MV-4-11 (cell line): ENCODE measurements around the gene C9orf78.

Experiments used
- DNase-seq: peaks from one replicate; lab custom pipeline; 2025; lab: John Stamatoyannopoulos, UW

C9orf78 gene

DNA sequence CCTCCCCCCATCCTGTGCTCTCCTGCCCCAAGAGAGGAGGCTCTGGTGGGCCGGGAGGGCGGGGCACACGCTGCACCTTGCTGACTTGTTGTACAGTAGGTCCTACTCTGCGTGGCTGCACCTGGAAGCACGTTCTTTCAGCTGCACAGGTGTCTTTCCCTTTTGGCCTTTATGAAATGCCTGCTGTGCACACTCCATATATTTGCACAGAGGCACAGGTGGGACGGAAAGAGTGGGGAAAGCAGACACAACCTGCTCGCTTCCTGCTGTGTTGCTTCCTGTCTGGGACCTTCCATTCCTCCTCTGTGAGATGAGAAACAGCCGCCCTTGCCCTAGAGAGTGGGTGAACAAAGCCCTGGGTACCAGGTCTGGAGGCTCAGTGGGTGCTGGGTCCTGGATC lies 5.0 kb upstream of the C9orf78 start:
- no peak for DNase-seq

DNA sequence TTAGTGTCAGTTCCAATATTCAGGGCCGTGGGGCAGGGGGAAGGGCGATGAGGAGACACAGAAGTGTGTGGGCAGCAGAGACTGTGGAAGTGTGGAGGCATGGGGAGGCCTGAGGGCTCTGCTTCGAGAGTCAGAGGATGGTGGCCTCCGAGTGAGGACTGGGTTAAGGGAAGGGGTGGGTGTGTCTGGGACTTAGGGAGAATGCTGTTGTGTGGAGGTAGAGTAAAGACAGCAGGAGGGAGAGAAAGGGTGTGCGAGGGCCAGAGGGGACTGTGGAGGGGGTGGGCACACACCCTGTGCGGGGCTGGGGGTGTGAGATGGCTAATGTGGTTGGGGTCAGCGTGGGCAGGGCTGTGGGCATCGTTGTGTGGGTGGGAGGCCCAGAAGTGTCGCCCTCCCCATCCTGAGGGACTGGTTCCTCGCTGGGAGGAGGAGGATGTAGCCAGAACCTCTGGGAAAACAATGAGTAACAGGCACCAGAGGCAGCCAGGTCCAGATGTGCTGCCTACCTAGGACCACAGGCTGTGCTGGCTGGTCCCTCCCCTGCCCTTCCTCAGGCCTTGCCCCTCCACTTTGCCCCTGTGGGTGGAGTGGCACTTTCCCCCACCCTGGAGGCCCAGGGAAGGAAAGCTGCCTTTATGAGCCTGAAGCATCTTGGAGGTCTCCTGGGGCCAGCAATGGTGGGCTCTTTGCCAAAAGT lies 4.4 kb upstream of the C9orf78 start:
- DNase-seq: no peak

DNA sequence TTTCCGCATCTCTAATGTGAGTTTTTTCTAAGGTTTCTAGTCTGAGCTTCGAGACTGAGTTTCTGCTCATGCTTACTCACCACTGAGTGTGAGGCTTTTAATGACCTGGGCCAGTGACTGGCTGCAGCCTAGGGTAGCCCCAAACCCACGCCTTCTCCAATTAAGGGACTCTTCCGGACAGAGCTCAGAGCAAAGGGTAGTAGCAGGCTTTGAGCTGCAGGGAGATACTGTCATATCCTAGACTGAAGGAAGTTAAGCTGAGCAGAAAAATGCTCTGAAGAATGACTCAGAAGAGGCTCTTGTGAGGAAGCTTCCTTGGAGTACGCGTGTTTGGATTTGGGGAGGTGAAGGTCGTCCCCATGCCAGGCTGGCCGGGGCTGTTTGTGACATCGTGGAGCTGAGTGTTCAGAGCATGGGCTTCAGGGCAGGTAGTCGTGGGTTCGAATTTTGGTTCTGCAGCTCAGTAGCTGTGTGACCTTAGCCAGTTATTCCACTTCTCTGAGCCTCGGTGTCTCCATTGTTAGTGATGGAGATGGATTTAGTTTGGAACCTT lies 3.7 kb upstream of the C9orf78 start:
- peak; percentile 73 for DNase-seq

DNA sequence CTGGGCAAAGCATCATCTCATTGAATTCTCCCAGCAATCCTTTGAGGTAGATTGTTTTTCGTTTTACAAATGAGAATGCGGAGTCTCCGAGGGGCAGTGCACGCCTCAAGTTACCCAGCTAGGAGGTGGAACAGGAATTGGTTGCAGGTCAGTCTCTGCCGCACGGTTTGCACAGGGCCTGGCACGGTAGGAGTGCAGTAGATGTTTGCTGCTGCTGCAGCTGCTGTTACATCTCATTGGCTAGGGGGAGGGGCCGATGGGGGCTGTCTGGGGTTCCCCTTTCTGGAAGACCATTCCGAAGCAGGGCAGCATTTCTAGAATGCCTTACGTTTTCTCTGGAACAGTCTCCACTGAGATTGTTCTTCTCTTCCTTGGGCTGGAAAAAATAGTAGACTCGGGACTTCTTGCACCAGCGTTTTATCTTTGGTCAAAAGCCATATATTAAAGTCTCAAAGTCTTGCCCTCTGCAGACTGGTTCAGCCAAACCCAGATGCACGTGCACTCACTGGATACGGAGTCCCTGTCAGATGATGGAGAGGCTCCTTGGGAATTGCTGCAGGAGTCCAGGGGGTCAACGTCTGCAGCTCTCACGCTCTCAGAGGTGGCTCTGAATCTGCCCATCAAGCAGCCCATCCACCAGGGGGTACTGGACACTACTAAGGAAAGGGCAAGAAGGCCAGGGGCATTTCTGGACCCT lies 1.4 kb upstream of the C9orf78 start:
- peak; percentile 20 for DNase-seq

DNA sequence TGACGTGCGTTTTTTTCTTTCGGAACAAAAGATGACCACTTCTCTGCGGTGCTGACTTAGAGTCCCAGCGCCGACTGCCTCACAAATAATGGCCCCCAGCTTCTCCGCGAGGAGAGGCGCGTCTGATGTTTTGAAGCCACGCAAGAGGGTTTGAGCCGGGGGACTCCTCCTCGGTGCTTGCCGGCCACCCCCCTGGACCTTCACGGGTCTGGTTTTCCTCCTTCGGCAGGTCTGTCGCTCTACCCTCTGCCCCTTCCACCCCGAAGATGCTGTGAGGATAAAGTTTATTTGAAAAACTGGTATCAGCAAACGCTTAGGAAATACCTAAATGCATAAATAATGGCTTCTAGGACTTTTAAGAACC lies 767 bp upstream of the C9orf78 start:
- DNase-seq: no peak

DNA sequence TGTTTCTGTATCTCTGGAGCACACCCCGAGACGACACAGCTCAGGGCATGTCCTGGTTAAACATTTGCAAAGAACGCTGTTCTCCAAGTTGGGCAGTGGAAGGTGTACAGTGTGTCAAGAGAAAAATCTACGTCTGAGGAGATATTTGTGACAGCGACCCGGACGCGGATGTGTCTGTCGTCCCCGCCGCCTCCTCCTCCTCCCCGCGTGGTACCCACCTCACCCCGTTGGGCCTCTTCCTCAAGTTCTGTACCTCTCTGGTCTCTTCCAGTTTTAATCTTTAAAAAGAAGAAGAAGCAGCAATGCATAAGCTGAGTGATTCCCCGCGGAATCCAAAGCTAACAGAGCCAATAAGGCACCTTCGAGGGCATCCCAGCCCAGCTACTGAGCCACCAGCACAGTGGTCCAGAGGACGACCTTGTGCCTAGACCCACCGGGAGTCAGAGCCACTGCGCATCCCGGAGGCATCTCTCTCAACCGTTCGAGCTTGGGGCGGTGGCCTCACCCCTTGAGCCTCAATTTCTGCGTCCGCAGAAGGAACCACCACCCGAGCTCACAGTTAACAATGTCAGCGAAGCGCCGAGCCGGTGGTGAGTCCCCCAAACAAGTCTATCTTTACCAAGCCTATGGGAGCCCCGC lies 467 bp downstream of the C9orf78 start:
- DNase-seq: peak; percentile 32

DNA sequence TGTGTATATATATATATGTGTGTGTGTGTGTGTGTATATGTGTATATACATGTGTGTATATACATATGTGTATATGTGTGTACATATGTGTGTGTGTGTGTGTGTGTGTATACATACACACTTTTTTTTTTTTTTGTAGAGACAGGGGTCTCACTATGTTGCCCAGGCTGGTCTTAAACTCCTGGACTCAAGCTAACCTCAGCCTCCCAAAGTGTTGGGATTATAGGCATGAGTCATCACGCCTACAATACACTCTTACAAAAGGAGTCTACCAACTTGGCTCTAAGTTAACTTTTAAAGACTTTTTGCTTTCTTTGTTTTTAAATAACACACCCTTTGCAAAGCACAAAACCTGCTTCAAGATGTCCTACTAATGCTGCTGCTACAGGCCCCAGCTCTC lies 2.1 kb downstream of the C9orf78 start:
- DNase-seq: no peak

DNA sequence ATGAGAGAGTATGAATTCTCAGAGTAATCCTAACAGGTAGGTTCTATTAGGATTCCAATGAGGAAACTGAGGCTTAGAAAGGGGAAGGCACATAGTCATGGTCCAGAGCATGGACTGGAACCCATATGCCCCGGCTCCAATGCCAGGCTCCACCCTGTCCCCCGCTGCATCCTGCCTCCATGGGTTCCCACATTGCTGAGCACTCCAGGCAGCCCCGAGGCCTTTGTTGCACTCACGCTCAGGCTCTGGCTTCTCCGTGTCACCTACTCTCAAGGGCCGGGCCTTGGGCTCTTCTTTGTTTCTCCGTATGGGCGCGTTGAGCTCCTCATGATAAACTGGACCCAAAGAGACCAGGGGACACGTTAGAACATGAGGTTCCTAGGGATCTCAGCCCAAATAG lies 6.1 kb downstream of the C9orf78 start:
- DNase-seq: no peak

DNA sequence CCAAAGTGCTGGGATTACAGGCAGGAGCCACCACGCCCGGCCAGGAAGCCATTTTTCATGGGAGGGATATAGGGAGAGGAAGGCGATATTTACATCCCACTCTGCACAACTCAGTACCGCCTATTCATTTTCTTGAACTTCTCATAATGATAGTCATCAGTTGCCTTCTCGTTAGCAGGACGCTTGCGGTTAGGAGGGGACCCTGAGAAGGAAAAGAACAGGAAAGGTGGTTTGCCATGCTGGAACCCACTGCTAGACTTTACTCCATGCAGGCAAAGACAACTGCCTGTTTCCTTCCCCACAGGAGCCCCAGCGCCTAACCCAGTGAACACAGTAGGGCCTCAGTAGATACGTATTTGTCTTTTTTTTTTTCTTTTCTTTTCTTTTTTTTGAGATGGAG lies 7.0 kb downstream of the C9orf78 start:
- DNase-seq: no peak

DNA sequence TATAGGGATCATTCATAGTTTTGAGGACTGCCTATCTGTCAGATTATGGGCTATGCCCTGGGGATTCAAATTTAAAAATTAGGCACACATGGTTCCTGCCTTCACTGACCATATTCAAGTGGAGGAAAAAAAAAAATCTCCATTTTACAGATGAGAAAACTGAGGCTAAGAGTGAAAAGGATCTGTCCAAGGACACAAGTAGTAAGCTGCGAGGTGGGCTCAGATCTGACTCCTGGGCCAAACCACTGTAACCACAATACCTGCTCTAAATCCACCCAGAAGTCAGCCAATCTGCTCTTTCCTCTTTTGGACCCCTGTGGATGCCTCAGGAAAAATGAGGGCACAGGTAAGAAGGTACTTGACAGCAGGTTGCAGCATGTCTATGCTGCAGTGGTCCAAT lies 8.3 kb downstream of the C9orf78 start:
- DNase-seq: no peak

DNA sequence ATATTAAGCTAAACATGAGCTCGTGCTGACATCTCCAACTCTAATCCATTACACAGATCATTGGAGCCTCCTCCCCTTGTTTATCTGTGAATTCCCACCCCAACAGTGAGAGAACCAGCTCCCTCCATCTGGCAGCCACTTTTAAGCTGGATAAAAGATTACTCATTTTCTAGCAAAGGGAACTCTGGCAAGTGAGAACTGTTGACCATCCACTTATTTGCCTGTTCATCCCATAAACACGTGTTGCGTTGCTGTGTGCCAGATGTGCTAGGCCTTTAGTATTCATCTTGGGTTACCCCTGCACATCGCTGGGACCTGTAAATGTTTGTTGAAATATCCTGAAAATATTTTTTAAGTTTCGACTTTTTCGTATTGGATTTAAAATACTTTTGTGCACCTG lies 8.7 kb downstream of the C9orf78 start:
- DNase-seq: no peak

DNA sequence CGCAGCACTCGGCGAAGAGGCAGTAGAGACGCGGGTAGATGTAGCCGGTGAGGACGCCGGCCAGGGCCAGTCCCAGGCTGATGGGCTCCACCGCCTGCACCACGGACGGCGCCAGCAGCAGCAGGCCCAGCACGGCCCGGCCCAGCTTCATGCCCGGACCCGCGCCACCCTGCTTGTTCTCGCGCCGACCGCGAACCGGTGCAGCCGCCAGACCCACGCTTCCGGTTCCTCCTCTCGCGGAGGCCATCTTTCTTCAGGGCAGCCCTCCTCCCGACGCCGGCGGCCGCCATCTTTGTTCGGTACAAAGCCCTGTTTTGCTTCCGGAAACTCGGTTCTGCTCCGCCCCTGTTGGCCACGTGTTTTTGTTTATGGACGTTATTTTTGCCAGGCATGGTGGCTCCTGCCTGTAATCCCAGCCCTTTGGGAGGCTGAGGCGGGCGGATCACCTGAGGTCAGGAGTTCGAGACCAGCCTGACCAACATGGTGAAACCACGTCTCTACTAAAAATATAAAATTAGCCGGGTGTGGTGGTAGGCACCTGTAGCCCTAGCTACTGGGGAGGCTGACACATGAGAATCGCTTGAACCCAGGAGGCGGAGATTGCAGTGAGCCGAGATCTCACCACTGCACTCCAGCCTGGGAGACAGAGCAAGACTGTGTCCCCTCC lies 11.0 kb downstream of the C9orf78 start, which contains the start of gene TOR1A:
Gene TOR1A, minus strand, starts transcription at position 202 of the 667 bp plus-strand sequence. Its CDS starts 51 bp downstream, at position 151.
- DNase-seq: peak; percentile 93

DNA sequence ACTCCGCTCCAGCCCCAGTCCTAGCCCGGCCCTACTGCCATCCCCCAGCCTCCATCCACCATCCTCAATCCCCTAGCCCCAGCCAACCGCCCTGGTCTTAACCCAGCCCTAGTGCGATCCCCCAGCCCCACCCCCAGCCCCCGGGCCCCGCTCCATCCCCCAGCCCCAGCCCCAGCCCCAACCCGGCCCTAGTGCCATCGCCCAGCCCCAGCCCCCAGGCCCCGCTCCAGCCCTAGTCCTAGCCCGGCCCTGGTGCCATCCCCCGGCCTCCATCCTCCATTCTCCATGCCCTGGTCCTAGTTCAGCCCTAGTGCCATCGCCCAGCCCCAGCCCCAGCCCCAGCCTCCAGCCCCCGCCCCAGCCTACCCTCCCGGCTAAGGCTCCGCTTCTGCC lies 11.5 kb downstream of the C9orf78 start:
- no peak for DNase-seq

DNA sequence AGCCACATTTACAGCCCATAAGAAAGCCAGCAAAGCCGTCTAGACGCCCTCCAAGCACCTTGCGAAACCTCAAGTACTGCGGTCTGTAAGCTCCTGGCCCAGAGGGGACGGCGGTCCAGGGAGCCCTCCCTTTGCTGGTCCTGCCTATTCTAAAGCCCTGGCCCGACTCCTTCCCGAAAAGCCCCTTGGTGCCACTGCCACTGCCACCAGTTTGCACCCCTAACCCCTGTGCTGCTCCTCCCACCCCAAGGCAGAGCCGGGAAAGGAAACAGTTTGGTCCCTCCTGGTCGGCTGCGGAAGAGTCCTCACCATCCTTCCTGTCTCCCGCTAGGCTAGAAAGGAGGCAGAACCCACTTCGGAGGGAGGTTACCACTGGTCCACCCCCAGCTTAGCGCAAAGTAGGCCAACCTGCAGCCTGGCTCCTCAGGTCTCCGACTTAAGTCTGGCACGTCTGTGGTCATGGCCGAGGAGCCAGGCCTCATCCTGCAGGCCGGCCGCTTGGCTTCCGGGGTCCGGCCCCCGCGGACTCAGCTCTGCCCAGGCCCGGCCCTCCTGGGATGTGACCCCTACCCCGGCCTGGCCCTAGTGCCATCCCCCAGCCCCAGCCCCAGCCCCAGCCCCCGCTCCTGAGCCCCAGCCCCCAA lies 12.1 kb downstream of the C9orf78 start:
- DNase-seq: peak; percentile 60

DNA sequence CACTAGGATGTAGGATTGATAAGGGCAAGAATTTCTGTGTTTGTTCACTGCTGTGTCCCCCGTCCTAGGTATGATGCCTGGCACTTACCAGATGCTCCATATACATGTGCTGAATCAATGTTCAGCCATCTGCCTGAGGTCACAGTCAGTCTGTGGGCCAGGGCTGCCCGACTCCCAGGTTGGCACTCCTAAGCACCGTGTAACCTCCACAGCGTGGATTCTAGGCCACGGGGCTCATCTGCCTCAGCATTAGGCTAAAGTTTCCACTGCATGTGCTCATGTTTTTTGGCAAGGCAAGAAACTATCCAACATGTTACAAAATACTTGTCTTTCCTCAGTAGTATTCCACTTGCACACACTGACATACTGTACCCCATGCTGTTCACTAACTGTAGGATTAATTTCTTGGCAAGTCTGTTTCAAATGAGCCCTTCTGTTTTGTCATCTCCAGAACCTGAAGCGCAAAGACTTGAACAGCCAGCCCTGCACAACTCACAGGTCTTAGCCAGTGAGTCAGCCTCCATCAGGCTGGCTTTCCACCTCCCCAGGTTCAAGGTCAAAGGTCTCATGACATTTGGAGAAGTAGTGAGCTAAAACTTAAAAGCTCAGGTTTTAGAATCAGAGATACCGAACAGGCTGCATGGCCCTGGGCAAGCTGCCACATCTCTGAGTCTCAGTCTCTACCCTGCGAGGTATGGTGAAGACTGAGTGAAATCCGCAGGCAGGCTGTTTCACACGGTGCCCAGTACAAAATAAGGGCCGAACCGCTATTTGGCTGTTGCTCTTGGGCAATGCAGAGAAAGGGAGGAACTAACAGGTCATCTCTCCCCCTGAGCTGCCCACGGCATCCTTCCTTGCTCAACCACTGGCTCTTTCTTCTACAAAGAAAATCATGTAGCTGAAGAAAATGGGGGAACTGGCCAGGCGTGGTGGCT lies 18.3 kb downstream of the C9orf78 start:
- peak; percentile 88 for DNase-seq

DNA sequence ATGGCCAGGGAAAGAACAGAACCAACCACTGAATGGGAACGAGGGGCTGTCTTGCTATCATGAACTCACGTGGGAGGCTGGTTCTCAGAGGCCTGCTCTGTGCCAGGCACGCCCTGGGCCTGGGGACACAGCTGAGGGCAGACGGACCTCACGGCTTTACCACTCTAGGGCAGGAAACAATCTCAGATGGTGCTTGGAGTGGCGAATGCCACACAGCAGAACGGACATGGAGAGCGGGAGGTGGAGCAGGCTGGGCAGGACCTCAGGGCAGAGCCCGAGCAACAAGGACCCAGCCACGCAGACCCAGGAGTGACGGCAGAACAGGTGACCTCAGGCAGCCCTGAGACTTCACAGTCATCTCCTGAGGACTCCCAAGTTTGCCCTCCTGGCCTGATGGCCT lies 19.8 kb downstream of the C9orf78 start:
- DNase-seq: no peak

DNA sequence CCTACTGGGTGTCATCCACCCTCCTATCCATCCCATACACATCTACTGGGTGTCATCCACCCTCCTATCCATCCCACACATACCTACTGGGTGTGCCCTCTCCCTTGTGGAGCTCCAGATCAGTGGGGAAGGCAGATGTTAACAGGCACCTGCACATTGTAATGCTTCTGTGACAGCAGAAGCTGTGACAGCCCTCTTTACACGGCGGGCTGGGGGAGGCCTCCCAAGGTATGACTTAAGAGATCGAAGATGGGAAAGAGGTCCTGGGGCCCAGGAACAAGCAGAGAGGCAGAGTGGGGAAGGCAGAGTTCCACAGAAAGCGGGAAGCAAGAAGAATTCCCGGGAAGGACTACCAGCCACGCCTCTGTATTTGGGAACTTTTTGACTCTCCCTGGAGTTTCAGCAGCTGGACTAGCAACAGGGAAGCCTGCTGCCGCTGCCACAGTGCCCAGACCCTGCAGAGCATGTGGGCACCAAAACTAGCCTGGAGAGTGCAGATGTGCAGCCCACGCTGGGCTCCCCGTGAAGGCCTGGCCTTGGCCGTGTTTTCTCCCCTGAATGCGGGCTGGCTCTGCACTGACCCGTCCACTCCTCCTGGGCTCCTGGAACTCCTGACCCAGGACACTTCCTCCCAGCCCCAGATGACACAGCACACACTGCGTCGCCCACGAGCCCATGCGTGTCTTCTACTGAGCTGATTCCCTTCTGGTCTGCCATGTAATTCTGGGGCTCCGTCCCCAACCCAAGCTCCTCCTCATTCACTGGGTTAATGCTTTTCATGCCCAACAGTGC lies 20.4 kb downstream of the C9orf78 start:
- no peak for DNase-seq

DNA sequence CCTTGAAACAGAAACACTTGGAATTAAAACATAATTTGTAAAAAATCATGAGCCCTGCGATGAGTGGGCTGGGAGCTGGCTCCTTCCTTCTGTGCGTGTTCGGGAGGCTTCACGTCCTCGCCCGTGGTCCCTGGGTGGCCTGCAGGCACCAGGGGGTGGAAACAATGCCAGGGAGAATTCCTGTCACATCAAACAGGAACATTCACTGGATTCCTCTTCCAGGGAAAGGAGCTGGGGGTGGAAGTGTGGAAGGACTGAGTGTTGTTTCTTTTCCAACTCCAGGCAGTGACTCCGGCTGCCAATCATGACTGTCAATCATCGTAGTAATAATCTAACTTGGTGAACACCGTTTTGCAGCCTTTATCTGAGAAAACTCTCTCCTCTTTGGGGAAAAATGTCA lies 21.4 kb downstream of the C9orf78 start:
- DNase-seq: no peak

DNA sequence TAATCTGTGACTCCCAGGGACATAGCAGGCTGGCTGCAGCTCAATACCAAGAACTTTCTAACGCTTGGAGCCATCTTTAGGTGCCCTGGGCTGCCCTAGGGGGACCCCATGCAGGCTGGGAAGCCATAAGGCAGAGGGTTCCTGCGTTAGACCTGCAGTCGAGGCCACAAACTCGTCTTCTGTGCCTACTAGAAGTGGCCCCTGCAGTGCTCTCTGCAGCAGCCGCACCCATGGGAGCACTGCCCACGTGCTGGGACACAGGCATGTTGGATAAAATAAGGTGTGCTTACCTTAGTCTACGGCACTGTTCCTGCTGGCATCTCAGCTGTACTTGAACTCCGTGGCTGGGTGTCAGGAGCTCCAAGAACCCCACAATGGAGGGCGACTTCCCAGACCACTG lies 22.7 kb downstream of the C9orf78 start:
- DNase-seq: no peak

DNA sequence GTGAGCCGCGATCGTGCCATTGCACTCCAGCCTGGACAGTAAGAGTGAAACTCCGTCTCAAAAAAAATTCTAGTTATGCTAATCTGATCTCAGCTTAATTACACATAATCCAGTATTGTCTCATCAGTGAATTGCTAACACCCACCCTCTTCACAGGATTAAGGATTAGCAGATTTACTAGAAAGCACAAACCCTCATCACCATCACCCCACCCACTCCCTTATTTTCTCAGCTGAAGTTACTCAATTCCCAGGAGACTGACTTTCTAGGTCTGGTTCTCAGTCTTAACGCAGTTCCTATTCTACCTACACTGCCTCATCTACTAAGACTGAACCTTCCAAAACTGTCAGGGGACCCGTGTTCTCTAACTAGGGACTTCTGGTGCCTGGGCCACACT lies 23.1 kb downstream of the C9orf78 start:
- no peak for DNase-seq
